MM.1S (cell line): ENCODE data around the gene TRAF1.

Experiments
- EZH2 ChIP-seq: fragments of 300-600 bp; sonication (generic); optimal IDR thresholded peaks from 2 replicates; pipeline ENCODE3; 2017; ENCODE audit warnings: low read depth, mild to moderate bottlenecking, antibody characterized with exemption, low read length, mixed read lengths
- TF ChIP-seq, protein P1 (sequence below): fragments of 300-600 bp; sonication (generic); IDR thresholded peaks from 2 replicates; pipeline ENCODE4 v1.5.1; 2016; ENCODE audit warnings: antibody characterized with exemption, low read length, mixed read lengths

DNA sequence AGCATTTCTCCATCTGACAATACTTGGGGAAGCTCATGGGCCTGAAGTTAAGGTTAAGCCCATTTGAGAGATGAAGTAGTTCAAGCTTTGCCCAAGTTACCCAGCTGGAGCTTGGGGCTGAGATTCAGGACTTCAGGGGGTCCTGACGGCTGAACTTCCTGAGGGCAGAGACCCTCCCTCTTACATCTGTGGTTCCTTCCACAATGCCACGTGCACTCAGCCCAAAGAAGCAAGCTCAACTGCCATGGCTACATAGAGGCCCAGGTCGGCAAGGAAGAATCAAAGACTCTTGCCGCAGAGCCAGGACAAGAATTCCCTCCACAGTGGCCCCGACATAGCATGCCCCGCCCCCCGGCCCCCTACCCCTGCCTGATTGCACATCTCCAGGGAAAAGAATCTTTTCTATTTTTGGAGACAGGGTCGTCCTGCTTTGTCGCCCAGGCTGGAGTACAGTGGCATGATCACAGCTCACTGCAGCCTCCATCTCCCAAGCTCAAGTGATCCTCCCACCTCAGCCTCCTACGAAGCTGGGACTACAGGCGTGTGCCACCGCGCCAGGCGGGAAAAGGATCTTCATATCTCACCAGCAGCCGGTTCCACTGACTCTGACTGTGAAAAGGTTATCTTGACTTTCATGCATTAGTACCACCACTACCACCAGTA is 58.8 kb downstream of the TRAF1 start:
- TF ChIP-seq, protein P1, sequence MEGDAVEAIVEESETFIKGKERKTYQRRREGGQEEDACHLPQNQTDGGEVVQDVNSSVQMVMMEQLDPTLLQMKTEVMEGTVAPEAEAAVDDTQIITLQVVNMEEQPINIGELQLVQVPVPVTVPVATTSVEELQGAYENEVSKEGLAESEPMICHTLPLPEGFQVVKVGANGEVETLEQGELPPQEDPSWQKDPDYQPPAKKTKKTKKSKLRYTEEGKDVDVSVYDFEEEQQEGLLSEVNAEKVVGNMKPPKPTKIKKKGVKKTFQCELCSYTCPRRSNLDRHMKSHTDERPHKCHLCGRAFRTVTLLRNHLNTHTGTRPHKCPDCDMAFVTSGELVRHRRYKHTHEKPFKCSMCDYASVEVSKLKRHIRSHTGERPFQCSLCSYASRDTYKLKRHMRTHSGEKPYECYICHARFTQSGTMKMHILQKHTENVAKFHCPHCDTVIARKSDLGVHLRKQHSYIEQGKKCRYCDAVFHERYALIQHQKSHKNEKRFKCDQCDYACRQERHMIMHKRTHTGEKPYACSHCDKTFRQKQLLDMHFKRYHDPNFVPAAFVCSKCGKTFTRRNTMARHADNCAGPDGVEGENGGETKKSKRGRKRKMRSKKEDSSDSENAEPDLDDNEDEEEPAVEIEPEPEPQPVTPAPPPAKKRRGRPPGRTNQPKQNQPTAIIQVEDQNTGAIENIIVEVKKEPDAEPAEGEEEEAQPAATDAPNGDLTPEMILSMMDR = no peak
- TF ChIP-seq EZH2 = no peak
